ENCODE measurements around the gene TMEM97. TPM values are rescaled to one million over a fixed set of nuclear protein-coding genes. Genes with fewer than 3 reads are reported as not detected.

The TMEM97 gene
- total RNA-seq, 1 donor from 2014 or later = 28.5 TPM

DNA sequence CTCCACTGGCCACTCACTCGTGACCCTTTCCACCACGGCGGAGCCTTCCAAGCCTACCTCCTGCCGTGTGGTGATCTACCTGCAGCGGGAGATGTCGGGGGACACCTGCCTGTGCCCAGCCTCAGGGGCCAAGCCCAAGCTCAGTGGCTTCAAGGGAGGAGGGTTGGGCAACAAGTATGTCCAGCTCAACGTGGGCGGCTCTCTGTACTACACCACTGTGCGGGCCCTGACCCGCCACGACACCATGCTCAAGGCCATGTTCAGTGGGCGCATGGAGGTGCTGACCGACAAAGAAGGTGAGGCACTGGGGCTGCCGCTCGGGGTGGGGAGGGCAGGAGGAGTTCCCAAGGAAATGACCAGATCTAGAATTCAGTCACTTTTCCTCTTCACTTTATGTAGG lies 20.4 kb downstream of the TMEM97 start:
- H3K4me3 ChIP-seq (ENCODE audit: low read depth, low read length) = no peak overlapping the region
- no peak for TF ChIP-seq CTCF (conservative IDR thresholded peaks at IDR 0.05; ENCODE audit: low read depth, low read length)
- DNase-seq (ENCODE audit: low read depth) = no peak

DNA sequence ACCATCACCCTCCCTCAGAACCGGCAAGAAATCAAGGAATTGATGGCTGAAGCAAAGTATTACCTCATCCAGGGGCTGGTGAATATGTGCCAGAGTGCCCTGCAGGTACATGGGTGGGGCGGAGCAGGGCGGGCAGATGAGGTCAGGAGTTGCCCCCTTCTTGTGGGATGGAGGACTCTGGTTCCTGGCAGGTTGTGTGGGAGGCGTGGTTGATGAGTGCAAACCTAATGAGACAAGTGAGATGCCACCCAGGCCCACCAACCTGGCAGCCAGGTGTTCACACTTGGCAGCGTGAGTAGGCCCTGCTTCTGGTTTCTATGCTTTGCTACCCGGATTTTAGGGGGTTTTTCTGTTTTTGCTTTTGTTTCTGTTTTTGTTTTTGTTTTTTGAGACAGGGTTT lies 21.4 kb downstream of the TMEM97 start:
- no peak for TF ChIP-seq CTCF (conservative IDR thresholded peaks at IDR 0.05; ENCODE audit: low read depth, low read length)
- H3K4me3 ChIP-seq (ENCODE audit: low read depth, low read length) = no peak overlapping the region
- no peak for DNase-seq (ENCODE audit: low read depth)

GRCh38 chr17:28341516-28341915 lies 22.5 kb downstream of the TMEM97 start:
- TF ChIP-seq CTCF (conservative IDR thresholded peaks at IDR 0.05; ENCODE audit: low read depth, low read length) = no peak
- no peak overlapping the region for H3K4me3 ChIP-seq (ENCODE audit: low read depth, low read length)
- DNase-seq (ENCODE audit: low read depth) = no peak

GRCh38 chr17:28342313-28342712 lies 23.3 kb downstream of the TMEM97 start:
- DNase-seq (ENCODE audit: low read depth) = no peak
- no peak for TF ChIP-seq CTCF (conservative IDR thresholded peaks at IDR 0.05; ENCODE audit: low read depth, low read length)
- no peak overlapping the region for H3K4me3 ChIP-seq (ENCODE audit: low read depth, low read length)

DNA sequence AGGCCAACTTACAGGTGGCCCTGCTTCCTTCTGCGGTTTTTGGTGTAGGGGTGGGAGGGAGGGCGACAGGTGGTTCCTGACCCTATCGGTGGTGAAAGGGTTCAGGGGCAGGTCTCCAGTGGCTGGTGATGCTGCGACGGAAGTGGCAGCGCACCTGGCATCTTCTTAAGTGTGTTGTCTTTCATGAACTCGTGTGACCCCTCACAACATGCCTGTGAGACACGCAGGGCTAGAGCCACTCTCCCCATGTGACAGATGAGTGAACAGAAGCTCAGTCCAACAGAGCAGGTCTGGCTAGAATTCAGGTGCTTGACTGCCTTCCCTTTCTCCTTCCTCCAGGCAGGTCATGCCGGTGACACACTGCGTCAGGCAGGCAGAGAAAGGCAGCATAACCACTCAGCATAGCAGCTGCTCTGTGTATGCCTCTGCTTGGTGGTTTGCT lies 24.5 kb downstream of the TMEM97 start:
- TF ChIP-seq CTCF (conservative IDR thresholded peaks at IDR 0.05; ENCODE audit: low read depth, low read length) = no peak
- H3K4me3 ChIP-seq (ENCODE audit: low read depth, low read length) = no peak overlapping the region
- no peak for DNase-seq (ENCODE audit: low read depth)

- no peak overlapping the region for H3K4me3 ChIP-seq (ENCODE audit: low read depth, low read length)
- DNase-seq (ENCODE audit: low read depth) = no peak
- TF ChIP-seq CTCF (conservative IDR thresholded peaks at IDR 0.05; ENCODE audit: low read depth, low read length) = no peak
Measured at GRCh38 chr17:28344011-28344410, 25.0 kb downstream of the TMEM97 start.

- no peak for DNase-seq (ENCODE audit: low read depth)
- TF ChIP-seq CTCF (conservative IDR thresholded peaks at IDR 0.05; ENCODE audit: low read depth, low read length) = no peak
- H3K4me3 ChIP-seq (ENCODE audit: low read depth, low read length) = no peak overlapping the region
Measured at GRCh38 chr17:28344435-28344901, 25.5 kb downstream of the TMEM97 start.
